Choroid plexus epithelial cell (primary cell): ENCODE results near the gene CDK5.

Experiments
- DNase-seq: peaks from one replicate; pipeline ENCODE4 v3.0.0-alpha.2; 2010; ENCODE audit warnings: low read depth
- H3K4me3 ChIP-seq: 2 replicates; pipeline ENCODE4 v1.5.1; 2011; ENCODE audit warnings: low read depth, mild to moderate bottlenecking, control low read depth, low read length, moderate library complexity
- TF ChIP-seq, protein P1 (sequence below): conservative IDR thresholded peaks from 2 replicates; pipeline ENCODE4 v1.5.1; 2011; ENCODE audit warnings: low read depth, mild to moderate bottlenecking, control low read depth, inconsistent platforms, low read length, moderate library complexity

Gene CDK5

DNA sequence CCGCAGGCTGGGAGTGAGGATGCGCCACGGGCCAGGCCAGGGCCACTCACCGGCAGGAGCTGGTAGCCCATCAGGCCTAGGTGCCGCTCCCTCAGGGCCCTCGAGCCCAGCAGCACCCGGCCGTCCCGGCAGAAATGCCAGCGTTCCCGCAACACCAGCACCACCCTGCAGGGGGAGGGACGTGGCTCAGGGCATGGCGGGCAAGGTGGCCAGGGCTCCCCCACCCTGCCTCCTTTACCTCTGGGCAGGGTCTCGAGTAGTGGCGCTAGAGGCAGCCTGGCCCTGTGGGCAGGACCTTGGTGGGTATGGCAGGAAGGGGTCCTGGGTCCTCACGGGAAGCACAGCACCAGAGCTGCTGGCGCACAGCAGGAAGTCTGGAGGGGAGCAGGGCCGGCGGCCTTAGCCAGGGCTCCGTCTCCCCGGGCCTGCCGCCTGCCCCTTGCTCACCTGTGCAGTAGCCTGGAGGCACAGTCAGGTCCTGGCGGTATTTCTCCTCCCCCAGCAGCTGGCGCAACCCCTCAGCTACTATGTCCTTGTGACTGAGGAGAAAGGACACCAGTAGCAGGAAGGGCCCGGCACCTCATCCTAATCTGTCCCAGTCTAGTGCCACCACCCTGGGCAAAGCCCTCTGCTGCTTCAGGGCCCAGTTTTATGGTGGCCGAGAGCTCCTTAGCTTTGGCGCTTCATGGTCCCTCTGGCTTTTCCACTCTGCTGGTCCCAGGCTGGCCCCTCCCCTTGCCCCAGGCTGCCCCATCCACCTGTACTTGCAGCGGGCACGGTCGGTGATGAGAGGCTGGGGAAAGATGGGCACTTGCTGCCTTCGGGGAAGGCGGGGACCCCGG, 19.4 kb upstream of the CDK5 start:
- no peak overlapping the region for H3K4me3 ChIP-seq
- TF ChIP-seq, protein P1, sequence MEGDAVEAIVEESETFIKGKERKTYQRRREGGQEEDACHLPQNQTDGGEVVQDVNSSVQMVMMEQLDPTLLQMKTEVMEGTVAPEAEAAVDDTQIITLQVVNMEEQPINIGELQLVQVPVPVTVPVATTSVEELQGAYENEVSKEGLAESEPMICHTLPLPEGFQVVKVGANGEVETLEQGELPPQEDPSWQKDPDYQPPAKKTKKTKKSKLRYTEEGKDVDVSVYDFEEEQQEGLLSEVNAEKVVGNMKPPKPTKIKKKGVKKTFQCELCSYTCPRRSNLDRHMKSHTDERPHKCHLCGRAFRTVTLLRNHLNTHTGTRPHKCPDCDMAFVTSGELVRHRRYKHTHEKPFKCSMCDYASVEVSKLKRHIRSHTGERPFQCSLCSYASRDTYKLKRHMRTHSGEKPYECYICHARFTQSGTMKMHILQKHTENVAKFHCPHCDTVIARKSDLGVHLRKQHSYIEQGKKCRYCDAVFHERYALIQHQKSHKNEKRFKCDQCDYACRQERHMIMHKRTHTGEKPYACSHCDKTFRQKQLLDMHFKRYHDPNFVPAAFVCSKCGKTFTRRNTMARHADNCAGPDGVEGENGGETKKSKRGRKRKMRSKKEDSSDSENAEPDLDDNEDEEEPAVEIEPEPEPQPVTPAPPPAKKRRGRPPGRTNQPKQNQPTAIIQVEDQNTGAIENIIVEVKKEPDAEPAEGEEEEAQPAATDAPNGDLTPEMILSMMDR = peak; percentile 51
- no peak for DNase-seq

DNA sequence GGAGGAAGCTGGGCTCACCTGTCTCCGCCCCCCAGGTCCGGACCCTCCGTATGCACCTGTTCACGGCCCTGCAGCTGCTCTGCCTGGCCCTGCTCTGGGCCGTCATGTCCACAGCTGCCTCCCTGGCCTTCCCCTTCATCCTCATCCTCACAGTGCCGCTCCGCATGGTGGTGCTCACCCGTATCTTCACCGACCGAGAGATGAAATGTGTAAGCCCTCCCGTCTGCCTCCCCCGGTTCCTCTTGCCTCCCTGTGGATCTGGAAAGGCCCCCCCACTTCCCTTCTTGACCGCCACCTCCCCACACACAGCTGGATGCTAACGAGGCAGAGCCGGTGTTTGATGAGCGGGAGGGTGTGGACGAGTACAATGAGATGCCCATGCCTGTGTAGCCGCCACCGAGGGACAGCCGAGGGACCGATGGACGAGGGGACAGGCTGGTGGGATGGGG, 18.3 kb upstream of the CDK5 start:
- no peak for DNase-seq
- TF ChIP-seq, protein P1 = no peak
- H3K4me3 ChIP-seq = no peak overlapping the region

DNA sequence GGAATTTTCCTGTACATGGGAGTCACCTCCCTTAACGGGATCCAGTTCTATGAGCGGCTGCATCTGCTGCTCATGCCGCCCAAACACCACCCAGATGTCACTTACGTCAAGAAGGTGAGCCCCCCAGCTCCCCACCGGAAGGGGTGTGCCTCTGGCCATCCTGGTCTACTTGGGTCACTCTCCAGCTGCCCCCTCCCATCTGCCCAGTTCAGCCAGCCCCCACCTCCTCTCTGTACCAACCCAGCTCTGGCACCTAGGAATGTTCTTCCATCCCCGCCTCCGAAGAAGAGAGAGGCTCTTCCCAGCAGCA, 17.9 kb upstream of the CDK5 start:
- DNase-seq = no peak
- TF ChIP-seq, protein P1 = no peak
- no peak overlapping the region for H3K4me3 ChIP-seq

DNA sequence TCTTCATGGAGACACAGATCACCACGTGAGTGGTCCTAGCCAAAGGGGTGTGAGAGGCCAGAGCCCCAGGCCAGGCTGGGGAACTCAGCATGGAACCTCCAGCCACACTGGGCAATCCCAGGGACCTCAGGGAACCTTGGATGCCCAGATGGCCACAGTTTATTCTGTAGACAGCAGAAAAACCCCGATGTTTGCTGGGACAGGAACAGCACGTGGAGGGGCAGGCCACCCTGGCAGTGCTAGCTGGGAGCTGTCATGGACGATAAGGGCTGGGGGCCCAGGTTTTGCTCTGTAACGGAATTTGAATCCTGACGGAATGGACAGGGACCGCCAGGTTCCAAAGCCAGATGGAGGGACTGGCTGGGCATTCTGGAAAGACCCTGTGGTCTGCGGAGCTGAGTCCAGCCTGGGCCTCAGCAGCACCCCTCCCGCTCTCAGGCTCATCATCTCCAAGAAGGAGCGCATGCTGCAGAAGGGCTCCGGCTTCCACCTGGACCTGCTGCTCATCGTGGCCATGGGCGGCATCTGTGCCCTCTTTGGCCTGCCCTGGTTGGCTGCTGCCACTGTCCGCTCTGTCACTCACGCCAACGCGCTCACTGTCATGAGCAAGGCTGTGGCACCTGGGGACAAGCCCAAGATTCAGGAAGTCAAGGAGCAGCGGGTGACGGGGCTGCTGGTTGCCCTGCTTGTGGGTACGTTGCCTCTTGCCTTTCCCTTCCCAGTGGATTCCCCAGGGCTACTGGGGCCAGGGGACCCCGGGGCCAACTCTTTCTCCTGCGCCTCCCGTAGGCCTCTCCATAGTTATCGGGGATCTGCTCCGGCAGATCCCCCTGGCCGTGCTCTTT, 17.3 kb upstream of the CDK5 start:
- no peak for DNase-seq

DNA sequence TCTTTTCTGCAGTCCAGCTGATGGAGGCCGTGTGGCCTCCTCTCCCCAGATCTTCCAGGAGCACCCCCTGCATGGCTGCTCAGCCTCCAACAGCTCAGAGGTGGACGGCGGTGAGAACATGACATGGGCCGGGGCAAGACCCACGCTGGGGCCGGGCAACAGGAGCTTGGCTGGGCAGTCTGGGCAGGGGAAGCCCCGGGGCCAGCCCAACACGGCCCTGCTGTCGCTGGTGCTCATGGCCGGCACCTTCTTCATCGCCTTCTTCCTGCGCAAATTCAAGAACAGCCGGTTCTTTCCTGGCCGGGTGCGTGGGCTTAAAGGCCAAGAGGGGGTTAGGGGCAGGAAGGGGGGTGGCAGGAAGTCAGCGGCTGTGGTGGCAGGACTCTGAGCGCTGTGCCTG, 16.3 kb upstream of the CDK5 start:
- H3K4me3 ChIP-seq = no peak overlapping the region
- DNase-seq = no peak
- TF ChIP-seq, protein P1 = no peak

More for the DNA sequence above, 17.3 kb upstream of the CDK5 start:
- TF ChIP-seq, protein P1 = no peak
- no peak overlapping the region for H3K4me3 ChIP-seq

DNA sequence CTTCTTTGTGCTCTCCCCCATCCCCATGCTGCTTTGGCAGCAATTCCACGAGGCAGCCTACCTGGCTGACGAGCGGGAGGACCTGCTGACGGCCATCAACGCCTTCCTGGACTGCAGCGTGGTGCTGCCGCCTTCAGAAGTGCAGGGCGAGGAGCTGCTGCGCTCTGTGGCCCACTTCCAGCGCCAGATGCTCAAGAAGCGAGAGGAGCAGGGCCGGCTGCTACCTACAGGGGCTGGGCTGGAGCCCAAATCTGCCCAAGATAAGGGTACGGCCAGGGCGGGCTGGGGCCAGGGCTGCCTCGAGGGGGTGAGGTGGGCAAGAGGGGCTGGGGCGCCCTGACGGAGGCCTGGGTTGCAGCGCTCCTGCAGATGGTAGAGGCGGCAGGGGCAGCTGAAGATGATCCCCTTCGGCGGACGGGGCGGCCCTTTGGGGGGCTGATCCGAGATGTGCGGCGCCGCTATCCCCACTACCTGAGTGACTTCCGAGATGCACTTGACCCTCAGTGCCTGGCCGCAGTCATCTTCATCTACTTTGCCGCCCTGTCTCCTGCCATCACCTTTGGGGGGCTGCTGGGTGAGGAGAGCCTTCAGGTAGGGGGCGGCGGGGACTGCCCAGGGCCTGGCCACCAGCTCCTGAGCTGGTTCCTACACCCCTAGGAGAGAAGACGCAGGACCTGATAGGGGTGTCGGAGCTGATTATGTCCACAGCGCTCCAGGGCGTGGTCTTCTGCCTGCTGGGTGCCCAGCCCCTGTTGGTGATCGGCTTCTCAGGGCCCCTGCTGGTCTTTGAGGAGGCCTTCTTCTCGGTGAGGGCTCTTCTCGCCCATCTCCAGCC, 13.6 kb upstream of the CDK5 start:
- H3K4me3 ChIP-seq = no peak overlapping the region
- TF ChIP-seq, protein P1 = no peak
- no peak for DNase-seq
